Progenitor cell of endocrine pancreas (in vitro differentiated cells): ENCODE data around the gene USF1. TPM values are rescaled to one million over a fixed set of nuclear protein-coding genes. Genes with fewer than 3 reads are reported as not detected.

Experiments
- DNase-seq: peaks from one replicate; pipeline ENCODE4 v3.0.0; 2021; ENCODE audit warnings: low spot score; ENCODE audit not compliant: unreplicated experiment
- H3K27ac Mint-ChIP-seq: 2 replicates; pipeline ENCODE4 v1.8.0; 2021; ENCODE audit warnings: mild to moderate bottlenecking, moderate library complexity, mixed read lengths
- H3K27me3 Mint-ChIP-seq: 2 replicates; pipeline ENCODE4 v1.8.0; 2021; ENCODE audit warnings: mixed read lengths
- H3K36me3 Mint-ChIP-seq: 2 replicates; pipeline ENCODE4 v1.8.0; 2022; ENCODE audit warnings: mixed read lengths; ENCODE audit not compliant: insufficient read depth
- H3K4me1 Mint-ChIP-seq: 2 replicates; pipeline ENCODE4 v1.8.0; 2021; ENCODE audit warnings: low read depth, mixed read lengths
- H3K4me3 Mint-ChIP-seq: 2 replicates; pipeline ENCODE4 v1.8.0; 2021; ENCODE audit warnings: low read depth, mild to moderate bottlenecking, moderate library complexity, mixed read lengths
- H3K9me3 Mint-ChIP-seq: 2 replicates; pipeline ENCODE4 v1.8.0; 2021; ENCODE audit warnings: low read depth, mixed read lengths
- CTCF ChIP-seq: fragments of 200-600 bp; sonication (generic); IDR thresholded peaks from one replicate; pipeline ENCODE4 v1.5.0; 2021; ENCODE audit warnings: antibody characterized with exemption, mild to moderate bottlenecking; ENCODE audit not compliant: unreplicated experiment
- total RNA-seq: library from RNA; stranded (reverse); gene quantifications from 2 replicates; pipeline ENCODE4 v1.2.1, GENCODE V29; 2021

The USF1 gene
- total RNA-seq, 1 donor from 2014 or later = 88.7 TPM

GRCh38 chr1:161061419-161061818, 15.6 kb upstream of the USF1 start:
- no peaks in the 10 kb centered on the region for H3K36me3 Mint-ChIP-seq
- peaks cover 17% of the 10 kb centered on the region for H3K27me3 Mint-ChIP-seq
- H3K4me3 Mint-ChIP-seq = no peak overlapping the region
- H3K27ac Mint-ChIP-seq = no peak overlapping the region
- no peaks in the 10 kb centered on the region for H3K9me3 Mint-ChIP-seq
- no peak for DNase-seq
- H3K4me1 Mint-ChIP-seq = no peaks in the 10 kb centered on the region
- TF ChIP-seq CTCF = no peak

- H3K9me3 Mint-ChIP-seq = no peaks in the 10 kb centered on the region
- TF ChIP-seq CTCF = no peak
- H3K27me3 Mint-ChIP-seq = peaks cover 13% of the 10 kb centered on the region
- H3K36me3 Mint-ChIP-seq = no peaks in the 10 kb centered on the region
- H3K4me1 Mint-ChIP-seq = no peaks in the 10 kb centered on the region
- H3K4me3 Mint-ChIP-seq = no peak overlapping the region
- DNase-seq = no peak
- peak overlapping the region; percentile 53 for H3K27ac Mint-ChIP-seq
These were observed 13.5 kb upstream of the USF1 start for GRCh38 chr1:161059293-161059692.

GRCh38 chr1:161054805-161055204, 9.0 kb upstream of the USF1 start:
- Mint-ChIP-seq H3K27me3 (no peaks in the 10 kb centered on the region), H3K4me3 (no peak overlapping the region), H3K4me1 (no peaks in the 10 kb centered on the region), H3K9me3 (no peaks in the 10 kb centered on the region), H3K36me3 (no peaks in the 10 kb centered on the region), H3K27ac (no peak overlapping the region)
- DNase-seq = no peak
- no peak for TF ChIP-seq CTCF

GRCh38 chr1:161054232-161054631, 8.5 kb upstream of the USF1 start:
- H3K4me3 Mint-ChIP-seq = no peak overlapping the region
- no peaks in the 10 kb centered on the region for H3K9me3 Mint-ChIP-seq
- H3K36me3 Mint-ChIP-seq = no peaks in the 10 kb centered on the region
- no peak for TF ChIP-seq CTCF
- DNase-seq = no peak
- no peak overlapping the region for H3K27ac Mint-ChIP-seq
- no peaks in the 10 kb centered on the region for H3K27me3 Mint-ChIP-seq
- H3K4me1 Mint-ChIP-seq = no peaks in the 10 kb centered on the region

- peaks cover 4% of the 10 kb centered on the region for H3K9me3 Mint-ChIP-seq
- H3K4me1 Mint-ChIP-seq = no peaks in the 10 kb centered on the region
- H3K4me3 Mint-ChIP-seq = no peak overlapping the region
- peaks cover 3% of the 10 kb centered on the region for H3K36me3 Mint-ChIP-seq
- peaks cover 5% of the 10 kb centered on the region for H3K27me3 Mint-ChIP-seq
- DNase-seq = no peak
- H3K27ac Mint-ChIP-seq = no peak overlapping the region
- TF ChIP-seq CTCF = no peak
These were observed 7.1 kb upstream of the USF1 start for GRCh38 chr1:161052899-161053298.

GRCh38 chr1:161051219-161051618, 5.4 kb upstream of the USF1 start:
- Mint-ChIP-seq H3K4me3 (no peak overlapping the region), H3K36me3 (peaks cover 6% of the 10 kb centered on the region), H3K9me3 (peaks cover 14% of the 10 kb centered on the region), H3K4me1 (no peaks in the 10 kb centered on the region), H3K27me3 (peaks cover 5% of the 10 kb centered on the region), H3K27ac (no peak overlapping the region)
- DNase-seq = no peak
- TF ChIP-seq CTCF = no peak
